Measurements from ENCODE around the gene CNTNAP4.

CNTNAP4 gene

GRCh38 chr16:76490036-76490639, 212.9 kb downstream of the CNTNAP4 start:
- DNase-seq (ENCODE audit: low spot score), result no peak

DNA sequence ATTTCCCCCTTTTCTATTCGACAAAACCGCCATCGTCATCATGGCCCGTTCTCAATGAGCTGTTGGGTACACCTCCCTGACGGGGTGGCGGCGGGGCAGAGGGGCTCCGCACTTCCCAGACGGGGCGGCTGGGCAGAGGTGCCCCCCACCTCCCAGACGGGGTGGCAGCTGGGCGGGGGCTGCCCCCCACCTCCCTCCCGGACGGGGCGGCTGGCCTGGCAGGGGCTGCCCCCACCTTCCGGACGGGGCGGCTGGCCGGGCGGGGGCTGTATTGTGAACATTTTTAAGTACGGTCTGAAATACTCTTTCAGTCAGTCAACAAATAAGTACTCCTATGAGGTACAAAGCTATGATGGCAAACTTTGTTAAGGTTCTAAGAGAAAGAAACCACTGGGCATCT, 222.8 kb downstream of the CNTNAP4 start:
- no peak for DNase-seq (ENCODE audit: low spot score)

DNA sequence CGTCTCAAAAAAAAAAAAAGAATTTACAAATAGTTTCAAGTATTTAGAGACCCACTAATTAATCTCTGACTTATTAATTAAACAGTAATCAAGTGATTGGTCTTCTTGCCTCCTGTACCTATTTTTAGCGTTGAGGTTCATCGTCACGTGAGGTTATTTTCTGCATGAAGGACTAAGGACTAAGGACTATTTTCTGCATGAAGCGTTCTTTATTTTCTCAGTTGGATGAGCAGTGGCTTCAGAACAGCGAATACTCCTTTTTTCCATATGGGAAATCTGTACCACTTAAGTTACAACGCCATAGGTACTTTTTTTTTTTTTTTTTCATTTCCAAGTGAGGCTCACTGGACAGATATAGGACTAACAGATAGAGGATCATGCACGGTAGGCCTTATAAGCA, 224.9 kb downstream of the CNTNAP4 start:
- no peak for DNase-seq (ENCODE audit: low spot score)

DNA sequence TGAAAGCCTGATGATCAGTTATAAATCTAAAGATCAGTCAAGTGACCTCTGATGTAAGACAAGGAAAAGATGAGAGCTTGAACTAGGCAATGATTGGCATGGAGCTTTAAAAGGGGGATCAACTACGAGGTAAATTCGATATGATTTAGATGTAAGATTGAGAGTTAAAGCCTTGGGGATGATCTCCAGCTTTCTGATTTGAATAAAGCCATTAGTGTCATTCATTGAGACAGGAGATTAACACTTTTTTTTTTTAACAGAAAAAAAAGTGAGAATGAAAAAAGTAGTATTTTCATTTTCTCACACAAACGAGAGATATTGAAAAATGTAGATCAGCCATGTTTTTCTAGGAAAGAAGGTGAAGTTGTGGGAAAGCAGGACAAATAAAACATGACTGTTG, 225.4 kb downstream of the CNTNAP4 start:
- no peak for DNase-seq (ENCODE audit: low spot score)

GRCh38 chr16:76503091-76503490, 225.9 kb downstream of the CNTNAP4 start:
- no peak for DNase-seq (ENCODE audit: low spot score)

DNA sequence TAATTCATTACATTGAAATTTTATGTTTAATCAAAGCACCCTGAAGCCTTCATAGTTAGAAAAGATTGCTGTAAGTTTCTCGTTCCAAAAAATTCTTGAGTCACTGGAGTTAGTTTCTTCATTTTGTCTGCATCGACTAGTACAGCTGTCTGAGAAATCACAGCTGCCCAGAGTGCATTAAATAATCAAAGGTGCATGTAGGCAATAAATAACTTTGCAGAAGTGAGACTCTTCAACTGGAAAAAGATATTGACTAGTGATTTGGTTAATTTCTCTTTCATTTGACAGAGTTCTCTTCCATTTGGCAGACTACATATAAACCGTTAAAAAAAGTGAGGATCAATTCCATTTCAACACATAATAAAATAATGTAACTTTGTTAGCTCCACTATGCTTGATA, 234.0 kb downstream of the CNTNAP4 start:
- no peak for DNase-seq (ENCODE audit: low spot score)

DNA sequence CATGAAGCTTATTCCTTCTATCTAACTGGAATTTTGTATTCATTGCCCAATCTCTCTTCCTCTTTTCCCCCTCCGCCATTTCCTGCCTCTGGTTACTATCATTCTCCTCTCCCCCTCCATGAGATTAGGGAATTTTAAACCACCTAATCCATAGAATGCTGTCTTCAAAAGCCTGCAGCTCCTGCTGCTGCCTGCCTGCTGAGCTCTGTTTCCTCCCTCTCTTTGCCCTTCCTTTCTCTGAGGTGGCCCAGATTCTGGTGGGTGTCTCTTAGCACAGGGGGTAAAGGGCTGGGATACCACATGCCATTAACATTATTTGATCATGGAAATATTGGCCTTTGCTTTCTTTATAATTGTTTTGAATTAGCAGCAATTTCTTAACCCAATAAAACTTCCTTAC, 241.6 kb downstream of the CNTNAP4 start:
- no peak for DNase-seq (ENCODE audit: low spot score)

DNA sequence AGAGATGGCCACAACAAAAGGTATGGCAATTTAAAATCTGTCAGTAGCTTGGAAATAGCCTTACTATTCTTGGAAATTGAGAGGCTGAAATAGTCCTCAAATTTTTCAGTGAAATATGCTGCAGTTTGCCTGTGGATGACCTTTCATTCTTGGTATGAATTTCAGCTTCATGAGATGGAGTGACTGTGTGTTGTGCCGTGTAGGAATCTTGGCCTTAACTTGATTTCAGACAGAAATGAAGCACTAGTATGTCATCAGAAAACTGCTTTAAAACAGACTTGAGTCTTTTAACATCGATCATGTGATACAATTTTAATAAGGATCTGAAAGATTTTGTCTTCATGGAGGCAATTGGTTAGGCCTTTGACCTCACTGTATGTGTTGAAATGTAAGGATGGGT, 247.2 kb downstream of the CNTNAP4 start:
- no peak for DNase-seq (ENCODE audit: low spot score)

- no peak for DNase-seq (ENCODE audit: low spot score)
Observed at GRCh38 chr16:76524769-76525168, 247.6 kb downstream of the CNTNAP4 start.

DNA sequence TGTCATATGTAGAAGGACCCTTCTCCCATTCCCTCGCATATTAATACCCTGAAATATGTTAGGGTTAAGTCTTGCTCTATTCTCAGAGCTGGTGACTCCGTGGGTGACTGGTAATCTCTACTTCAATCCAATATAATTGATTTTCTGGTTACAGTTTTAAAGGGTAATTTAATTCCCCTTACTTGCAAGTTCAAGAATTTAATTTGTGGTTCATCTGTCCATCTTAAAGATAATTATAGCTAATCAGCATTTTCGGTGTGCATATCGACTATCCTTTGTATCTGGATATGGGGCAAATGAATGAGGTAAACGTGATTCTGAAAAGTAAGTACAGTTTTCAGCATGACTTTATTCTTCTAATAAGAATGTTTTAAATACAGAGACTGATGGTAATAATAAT, 250.0 kb downstream of the CNTNAP4 start:
- no peak for DNase-seq (ENCODE audit: low spot score)

DNA sequence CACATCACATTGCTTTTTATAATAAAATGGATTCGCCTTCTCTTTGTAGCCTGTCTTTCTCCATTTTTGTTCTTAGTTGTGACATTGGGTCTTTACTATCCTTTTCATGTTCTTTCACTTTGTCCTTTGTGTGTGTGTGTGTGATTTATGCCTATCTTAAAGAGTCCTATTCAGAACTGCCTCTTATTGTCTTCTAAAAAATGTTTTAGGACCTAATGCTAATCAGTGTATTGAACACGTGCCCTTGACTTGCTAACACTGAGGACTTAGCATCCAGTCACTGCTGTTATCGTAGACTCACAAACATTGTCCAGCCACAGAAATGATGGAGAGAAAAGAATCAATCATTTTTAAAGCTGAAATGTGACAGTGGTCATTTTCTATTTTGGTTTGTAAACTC, 251.9 kb downstream of the CNTNAP4 start:
- no peak for DNase-seq (ENCODE audit: low spot score)

DNA sequence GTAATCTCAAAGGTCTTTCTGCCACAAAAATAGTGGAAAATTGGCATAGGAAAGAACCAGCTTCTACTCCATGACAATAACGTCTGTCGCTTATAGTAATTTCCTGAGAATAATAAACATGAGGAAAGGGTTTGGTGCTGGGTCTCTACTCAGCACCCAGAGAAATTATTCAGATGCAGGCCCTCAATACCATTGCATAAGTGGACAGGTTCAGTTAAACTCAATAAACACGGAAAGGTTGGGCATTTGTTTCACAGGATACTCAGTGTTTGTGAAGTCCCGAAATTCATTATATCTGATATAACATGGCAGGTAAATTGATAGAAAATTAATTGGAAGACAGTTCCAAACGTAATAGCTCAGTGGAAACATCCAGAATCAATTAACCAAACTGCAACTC, 254.0 kb downstream of the CNTNAP4 start:
- DNase-seq (ENCODE audit: low spot score), result no peak

DNA sequence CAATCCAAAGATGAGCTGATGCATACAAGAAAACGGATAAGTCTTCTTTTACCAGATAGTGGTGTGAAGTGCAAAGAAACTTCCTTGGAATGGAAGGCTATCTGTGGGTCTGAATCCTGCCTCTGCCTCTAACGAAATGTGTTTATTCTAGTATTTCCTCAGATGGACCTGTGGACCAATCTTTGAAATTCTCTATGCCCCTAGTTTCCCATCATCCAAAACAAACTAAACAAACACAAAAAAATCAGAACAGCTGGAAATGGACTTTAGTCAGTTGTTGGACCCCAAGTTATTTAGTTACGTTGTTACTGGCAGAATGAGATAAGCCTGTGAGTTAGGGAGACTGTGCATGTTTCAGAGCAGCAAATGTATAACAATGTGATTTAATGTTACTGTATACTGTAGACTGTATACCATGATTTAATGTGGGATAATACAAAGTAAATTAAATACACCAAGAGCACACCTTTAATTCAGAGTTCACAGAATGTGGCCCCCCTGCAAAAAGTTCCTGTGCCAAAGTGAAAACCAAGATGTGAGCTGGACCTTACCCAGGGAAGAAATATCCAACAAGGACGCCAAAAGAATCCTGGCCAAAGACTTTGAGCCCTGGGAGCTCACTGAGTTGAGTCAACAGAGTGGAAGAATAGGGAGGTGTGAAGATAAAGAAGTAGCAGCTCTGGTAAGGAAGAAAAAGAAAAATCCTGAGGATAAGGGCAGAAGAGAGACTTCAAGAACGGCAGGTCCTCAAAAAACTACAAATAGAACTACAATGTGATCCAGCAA, 255.2 kb downstream of the CNTNAP4 start:
- DNase-seq (ENCODE audit: low spot score), result no peak

DNA sequence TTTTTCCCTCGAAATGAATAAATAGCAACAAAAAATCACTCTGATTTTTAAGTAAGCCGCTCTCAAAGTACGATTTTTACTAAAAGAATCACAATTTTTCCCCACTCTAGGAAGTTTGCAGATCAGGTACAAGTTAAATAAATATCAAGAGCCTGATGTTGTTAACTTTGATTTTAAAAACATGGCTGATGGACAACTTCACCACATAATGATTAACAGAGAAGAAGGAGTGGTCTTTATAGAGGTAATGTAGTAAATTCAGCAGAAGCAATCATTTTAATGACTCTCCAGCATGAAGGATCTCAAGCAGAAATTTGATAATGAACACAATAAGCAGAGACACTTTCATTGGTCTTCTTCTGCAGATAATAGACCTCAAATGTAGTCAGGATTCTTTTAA, 262.4 kb downstream of the CNTNAP4 start:
- no peak for DNase-seq (ENCODE audit: low spot score)

DNA sequence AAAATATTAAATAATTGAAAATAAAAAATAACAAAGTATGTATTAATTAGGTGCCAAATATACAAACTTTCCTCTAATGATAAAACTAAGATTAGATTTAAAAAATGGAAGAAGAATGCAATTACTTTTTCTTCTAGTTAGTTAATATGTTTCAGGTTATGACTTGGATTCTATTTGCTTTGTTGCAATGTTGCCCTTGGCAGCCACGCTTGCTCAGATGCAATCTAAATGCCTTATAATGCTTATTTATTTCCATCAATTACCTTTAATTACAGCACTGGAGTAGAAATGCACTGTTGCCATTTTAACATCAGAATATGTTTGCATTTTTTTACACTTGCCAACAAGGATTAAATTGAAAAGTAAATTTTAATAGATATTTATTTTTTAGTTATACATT, 263.9 kb downstream of the CNTNAP4 start:
- no peak for DNase-seq (ENCODE audit: low spot score)

DNA sequence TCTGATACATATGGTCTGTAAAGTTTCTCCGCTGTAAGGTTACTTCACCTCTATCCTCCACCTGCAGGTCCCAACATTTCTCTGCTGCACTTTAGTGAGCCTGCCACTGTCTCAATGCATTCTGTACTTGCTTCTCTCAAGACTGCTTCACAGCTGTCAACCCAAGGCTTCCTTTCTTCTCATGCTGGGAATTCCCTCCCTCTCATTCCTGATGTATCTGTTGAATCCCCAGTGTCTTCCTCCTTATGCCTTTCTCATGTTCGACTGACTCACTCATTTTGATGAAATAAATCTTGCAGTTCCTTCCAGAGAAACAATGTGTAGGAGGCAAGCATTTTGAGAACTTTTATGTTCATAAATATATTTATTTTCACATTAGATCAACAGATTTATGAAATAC, 288.3 kb downstream of the CNTNAP4 start:
- DNase-seq (ENCODE audit: low spot score), result no peak

DNA sequence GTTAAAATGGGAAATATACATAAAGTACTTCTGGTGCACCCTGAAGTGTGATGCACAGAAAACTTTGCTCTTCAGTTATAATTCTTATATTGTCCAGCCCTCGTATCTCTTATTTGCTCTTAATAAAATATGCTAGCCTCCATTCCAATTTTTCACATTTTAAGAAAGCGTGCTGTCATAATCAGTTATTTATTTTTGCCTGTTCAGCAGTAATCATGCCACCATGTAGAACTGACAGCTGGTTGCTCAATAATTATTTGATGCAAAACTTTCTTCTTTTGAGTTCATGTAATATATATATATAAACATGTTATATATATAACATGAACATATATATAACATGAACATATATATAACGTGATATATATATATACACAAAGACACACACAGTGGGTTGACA, 294.6 kb downstream of the CNTNAP4 start:
- DNase-seq (ENCODE audit: low spot score), result no peak

DNA sequence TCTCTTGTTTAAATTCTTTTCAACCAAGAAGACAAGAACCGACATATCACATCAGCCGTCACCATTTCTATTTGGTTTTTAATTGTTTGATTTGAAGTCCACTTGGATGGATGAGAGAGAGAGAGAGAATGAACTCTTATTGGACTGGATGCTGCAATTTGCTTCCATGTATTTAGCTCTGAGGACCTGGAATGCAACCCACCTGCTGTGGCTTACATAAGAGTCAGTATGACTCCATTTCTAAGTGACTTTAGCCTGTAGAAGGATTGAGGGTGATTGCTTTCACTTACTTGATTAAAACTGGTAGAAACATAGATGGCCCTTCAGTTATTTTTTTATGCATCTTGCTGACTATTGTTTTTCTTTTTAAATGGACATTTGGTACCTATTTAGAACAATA, 296.1 kb downstream of the CNTNAP4 start:
- no peak for DNase-seq (ENCODE audit: low spot score)

DNA sequence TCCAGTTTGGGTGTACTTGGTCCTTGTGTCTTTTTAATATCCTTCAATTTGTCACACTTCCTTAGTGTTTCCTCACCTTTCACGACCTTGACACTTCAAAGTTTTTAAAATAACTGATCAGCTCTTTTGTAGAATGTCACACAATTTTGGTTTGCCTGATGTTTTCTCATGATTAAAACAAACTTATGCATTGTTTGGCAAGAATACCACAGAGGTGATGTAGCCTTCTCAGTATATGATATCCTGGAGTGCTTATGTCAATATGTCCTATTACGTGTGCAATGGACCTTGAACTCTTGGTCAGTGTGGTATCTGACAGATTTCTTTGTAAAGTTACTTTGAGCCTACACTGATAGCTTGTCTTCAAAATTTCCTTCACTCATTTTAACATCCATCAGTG, 297.4 kb downstream of the CNTNAP4 start:
- DNase-seq (ENCODE audit: low spot score), result no peak

GRCh38 chr16:76576526-76576925, 299.3 kb downstream of the CNTNAP4 start:
- no peak for DNase-seq (ENCODE audit: low spot score)

DNA sequence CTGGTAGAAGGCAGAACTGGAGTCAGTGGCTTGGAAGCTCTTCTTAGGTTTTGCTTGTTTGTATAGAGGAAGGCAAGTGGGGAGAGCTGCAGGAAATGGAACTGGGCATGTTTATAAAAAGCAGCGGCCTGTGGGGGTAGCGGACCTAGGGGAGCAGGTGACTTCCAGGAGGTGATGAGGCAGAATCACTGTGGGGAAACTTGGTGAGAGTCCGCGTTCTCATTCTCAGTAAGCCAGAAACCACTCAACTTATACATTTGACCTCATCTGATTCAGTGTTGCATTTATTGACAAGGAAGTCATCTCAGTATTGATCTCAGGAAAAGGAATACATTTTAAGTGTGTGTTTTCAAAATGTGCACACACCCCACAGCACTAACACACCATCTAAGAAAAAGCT, 299.8 kb downstream of the CNTNAP4 start:
- DNase-seq (ENCODE audit: low spot score), result no peak

GRCh38 chr16:76579277-76579922, 302.2 kb downstream of the CNTNAP4 start:
- no peak for DNase-seq (ENCODE audit: low spot score)

- DNase-seq (ENCODE audit: low spot score), result no peak
Observed at GRCh38 chr16:76583466-76583865, 306.3 kb downstream of the CNTNAP4 start.

DNA sequence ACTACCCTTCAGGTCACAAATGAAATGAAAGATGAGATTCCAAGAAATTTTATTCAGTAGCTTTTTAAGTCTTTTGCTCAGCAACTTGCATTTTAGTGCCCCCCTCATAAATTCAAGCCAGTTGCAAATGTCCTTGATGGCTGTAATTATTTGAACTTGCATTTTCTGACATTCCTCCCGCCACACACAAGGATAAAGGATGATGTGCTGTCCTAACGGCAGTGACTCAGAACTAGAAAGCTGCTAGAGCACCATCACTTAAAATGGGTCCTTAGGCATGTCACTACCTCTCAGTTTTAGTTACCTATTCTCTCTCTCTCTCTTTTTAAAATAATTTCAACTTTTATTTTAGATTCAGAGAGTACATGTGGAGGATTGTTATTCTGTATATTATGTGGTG, 306.7 kb downstream of the CNTNAP4 start:
- no peak for DNase-seq (ENCODE audit: low spot score)
